GM10266 (cell line): Measurements from ENCODE around the gene ARHGAP19.
A peak's percentile ranks its signal among the peaks of the same experiment; 100 is the strongest.

Experiments
- DNase-seq: peaks from one replicate; pipeline ENCODE4 v3.0.0; 2012; ENCODE audit errors: extremely low spot score
- CTCF ChIP-seq: IDR thresholded peaks from 2 replicates; pipeline ENCODE4 v1.5.1; 2012; ENCODE audit warnings: mild to moderate bottlenecking, low read depth; ENCODE audit not compliant: control insufficient read depth, insufficient read depth; ENCODE audit errors: missing control alignments

Gene ARHGAP19

GRCh38 chr10:97200616-97201015, 91.8 kb downstream of the ARHGAP19 start:
- DNase-seq: no peak
- TF ChIP-seq CTCF: no peak

GRCh38 chr10:97199152-97199551, 93.3 kb downstream of the ARHGAP19 start:
- DNase-seq: no peak
- no peak for TF ChIP-seq CTCF

- TF ChIP-seq CTCF: no peak
- no peak for DNase-seq
Observed at GRCh38 chr10:97197030-97197500, 95.4 kb downstream of the ARHGAP19 start.

GRCh38 chr10:97196223-97197029, 96.0 kb downstream of the ARHGAP19 start:
- peak; percentile 86 for DNase-seq
- peak; percentile 68 for TF ChIP-seq CTCF

GRCh38 chr10:97195706-97196222, 96.7 kb downstream of the ARHGAP19 start:
- no peak for DNase-seq
- TF ChIP-seq CTCF: no peak

GRCh38 chr10:97192952-97193435, 99.4 kb downstream of the ARHGAP19 start:
- no peak for TF ChIP-seq CTCF
- no peak for DNase-seq

GRCh38 chr10:97190450-97190849, 102.0 kb downstream of the ARHGAP19 start:
- no peak for DNase-seq
- no peak for TF ChIP-seq CTCF
